Ascending aorta (tissue), 2 donors: ENCODE measurements around the gene MFSD6. TPM values are rescaled to one million over a fixed set of nuclear protein-coding genes. Genes with fewer than 3 reads are reported as not detected.

ENCODE experiments used
- DNase-seq, 2 donors: peaks; one replicate each; pipeline ENCODE4 v3.0.0-alpha.2; 2019; ENCODE audit warnings: low spot score in 2 of 2
- H3K27ac ChIP-seq, 2 donors: fragments of 200-600 bp; sonication (generic); one replicate each; pipeline ENCODE4 v1.5.1; 2016 to 2017; ENCODE audit warnings: mild to moderate bottlenecking in 1 of 2
- H3K27me3 ChIP-seq: fragments of 200-600 bp; sonication (generic); one replicate; pipeline ENCODE4 v1.5.1; 2017
- H3K36me3 ChIP-seq, 2 donors: fragments of 200-600 bp; sonication (generic); one replicate each; pipeline ENCODE4 v1.5.1; 2016
- H3K4me1 ChIP-seq, 2 donors: fragments of 200-600 bp; sonication (generic); one replicate each; pipeline ENCODE4 v1.5.1; 2016 to 2017; ENCODE audit warnings: mild to moderate bottlenecking in 1 of 2
- H3K4me3 ChIP-seq, 2 donors: fragments of 200-600 bp; sonication (generic); one replicate each; pipeline ENCODE4 v1.5.1; 2016 to 2017; ENCODE audit warnings: mild to moderate bottlenecking in 1 of 2
- H3K9me3 ChIP-seq, 2 donors: fragments of 200-600 bp; sonication (generic); one replicate each; pipeline ENCODE4 v1.5.1; 2016
- intact Hi-C: fragments of 100-400 bp; cut with DNase I; formaldehyde crosslinking; loops from one replicate; pipeline ENCODE4 v1.15.1; 2023
- total RNA-seq: library from RNA; depleted of rRNA; stranded (reverse); fragments of >200 nt; gene quantifications from one replicate; pipeline ENCODE4 v1.1.0, GENCODE V29; 2016
- TF ChIP-seq, protein P1 (sequence below), 3 experiments: fragments of 200-600 bp in 2 of 3; fragments of 450-650 bp in 1 of 3; sonication (generic) in 2 of 3; IDR thresholded peaks; one replicate each; pipeline ENCODE4 v1.5.1; 2016 to 2019; ENCODE audit warnings: antibody characterized with exemption in 3 of 3, mild to moderate bottlenecking in 1 of 3, moderate library complexity in 1 of 3

MFSD6 gene
- total RNA-seq, 1 donor from 2014 or later: 53.2 TPM

DNA sequence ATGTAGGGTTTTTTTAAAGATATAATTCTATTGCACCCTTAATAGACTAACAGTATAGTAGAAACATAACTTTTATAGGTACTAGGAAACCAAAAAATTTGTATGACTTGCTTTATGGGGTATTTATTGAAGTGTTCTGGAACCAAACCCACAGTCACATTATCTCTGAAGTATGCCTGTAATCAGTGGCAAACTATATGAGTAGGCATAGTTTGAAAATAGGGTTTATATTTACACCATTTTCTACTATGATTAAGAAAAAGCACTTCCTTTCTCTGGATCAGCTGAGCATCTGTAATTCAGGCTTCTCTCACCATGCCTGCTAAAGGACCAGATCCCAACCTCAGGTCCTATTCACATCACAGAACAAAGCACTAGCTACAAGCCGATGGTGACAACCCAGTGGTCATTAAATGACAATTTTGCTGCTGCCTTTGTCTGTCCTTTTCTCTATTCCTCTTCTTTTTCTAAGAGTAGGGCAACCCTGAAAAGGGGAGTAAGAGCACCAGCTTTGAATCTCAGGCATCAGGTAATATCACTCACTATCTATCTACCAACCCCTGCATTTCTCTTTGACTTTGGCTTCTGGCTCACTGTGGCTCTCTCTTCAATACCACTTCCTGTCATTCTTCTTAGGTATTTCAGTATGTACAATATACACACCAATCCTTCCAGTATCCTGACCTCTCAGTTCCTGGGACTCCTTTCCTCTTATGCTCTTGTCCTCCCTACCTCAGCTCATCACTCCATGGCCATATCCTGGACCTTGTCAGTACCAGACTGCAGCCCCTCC lies 112.0 kb downstream of the MFSD6 start:
- H3K4me3 ChIP-seq: no peak overlapping the region
- no peaks in the 10 kb centered on the region for H3K9me3 ChIP-seq
- no peaks in the 10 kb centered on the region for H3K27me3 ChIP-seq
- H3K4me1 ChIP-seq: no peaks in the 10 kb centered on the region
- TF ChIP-seq, protein P1, sequence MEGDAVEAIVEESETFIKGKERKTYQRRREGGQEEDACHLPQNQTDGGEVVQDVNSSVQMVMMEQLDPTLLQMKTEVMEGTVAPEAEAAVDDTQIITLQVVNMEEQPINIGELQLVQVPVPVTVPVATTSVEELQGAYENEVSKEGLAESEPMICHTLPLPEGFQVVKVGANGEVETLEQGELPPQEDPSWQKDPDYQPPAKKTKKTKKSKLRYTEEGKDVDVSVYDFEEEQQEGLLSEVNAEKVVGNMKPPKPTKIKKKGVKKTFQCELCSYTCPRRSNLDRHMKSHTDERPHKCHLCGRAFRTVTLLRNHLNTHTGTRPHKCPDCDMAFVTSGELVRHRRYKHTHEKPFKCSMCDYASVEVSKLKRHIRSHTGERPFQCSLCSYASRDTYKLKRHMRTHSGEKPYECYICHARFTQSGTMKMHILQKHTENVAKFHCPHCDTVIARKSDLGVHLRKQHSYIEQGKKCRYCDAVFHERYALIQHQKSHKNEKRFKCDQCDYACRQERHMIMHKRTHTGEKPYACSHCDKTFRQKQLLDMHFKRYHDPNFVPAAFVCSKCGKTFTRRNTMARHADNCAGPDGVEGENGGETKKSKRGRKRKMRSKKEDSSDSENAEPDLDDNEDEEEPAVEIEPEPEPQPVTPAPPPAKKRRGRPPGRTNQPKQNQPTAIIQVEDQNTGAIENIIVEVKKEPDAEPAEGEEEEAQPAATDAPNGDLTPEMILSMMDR (IDR thresholded peaks at IDR 0.05): no peak
- H3K36me3 ChIP-seq: no peaks in the 10 kb centered on the region
- intact Hi-C loops: no loop called here
- no peak overlapping the region for H3K27ac ChIP-seq
- no peak for DNase-seq

DNA sequence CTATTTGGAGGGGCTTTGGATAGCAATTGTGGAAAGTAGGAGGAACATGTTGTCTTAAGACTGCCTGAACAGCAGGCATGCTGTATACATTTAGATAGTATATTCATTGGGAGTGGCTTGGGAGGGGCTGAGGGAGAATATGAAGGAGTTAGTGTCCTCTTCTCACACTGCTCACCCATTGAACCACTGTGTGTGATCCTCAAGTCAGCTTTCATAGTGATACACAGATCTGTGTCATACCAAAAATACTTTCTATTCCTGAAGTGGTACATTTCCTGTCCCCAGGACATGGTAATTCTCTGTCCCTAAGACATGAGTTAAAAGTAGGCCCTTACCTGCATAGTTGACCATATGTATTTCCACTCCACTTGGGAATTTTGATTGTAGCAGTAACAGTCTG lies 116.8 kb downstream of the MFSD6 start:
- H3K4me3 ChIP-seq: no peak overlapping the region
- TF ChIP-seq, protein P1 (IDR thresholded peaks at IDR 0.05): no peak
- no peak for DNase-seq
- no peaks in the 10 kb centered on the region for H3K9me3 ChIP-seq
- intact Hi-C loops: no loop called here
- H3K36me3 ChIP-seq: no peaks in the 10 kb centered on the region
- no peak overlapping the region for H3K27ac ChIP-seq
- no peaks in the 10 kb centered on the region for H3K27me3 ChIP-seq
- H3K4me1 ChIP-seq: no peaks in the 10 kb centered on the region

DNA sequence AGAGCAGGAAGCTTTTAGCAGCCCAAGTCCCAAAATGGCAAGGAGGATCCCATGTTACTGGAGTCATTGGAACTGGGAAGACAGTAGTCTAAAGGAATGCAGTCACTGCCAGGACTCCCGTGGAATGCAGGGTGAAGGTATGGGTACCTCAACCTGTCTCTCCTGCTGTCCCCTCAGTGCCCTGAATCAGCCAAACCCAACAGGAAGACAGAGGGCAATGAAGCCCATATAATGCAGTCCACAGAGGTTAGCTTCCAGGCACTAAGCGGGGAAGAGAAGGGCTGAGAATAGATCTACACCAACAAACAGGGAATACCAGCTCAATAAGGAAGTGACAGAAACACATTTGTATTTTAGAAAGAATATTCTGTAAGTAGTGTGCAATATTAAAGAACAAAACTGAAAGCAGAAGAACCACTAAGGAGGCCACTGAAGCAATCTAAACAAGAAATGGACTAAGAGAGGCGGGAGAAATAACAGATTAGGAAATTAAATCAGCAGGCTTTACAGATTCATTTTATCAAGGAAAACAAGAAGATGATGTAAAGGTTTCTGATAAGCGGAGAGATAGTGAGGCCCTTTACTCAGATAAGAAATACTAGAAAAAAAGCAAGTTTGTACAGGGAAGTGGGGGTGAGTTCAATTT lies 118.1 kb downstream of the MFSD6 start:
- intact Hi-C loops: no loop called here

DNA sequence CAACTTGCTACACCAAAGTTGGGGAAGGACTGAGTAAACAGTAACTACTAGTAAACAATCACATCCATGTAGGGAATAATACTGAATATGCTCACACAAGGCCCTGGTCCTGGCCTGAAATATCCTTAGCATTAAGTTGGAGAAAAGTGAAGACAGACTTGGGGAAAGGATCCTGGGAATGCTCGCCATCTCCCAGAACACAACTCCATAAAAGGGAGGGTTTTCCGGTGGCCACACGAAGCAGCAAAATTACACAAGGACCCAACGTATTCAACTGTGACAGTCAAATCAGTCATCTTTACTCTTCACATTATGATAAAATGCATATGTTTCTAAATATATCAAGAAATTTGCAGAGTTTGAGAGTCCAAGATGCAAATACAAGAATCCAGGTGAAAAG lies 119.1 kb downstream of the MFSD6 start:
- Histone ChIP-seq H3K9me3 (no peaks in the 10 kb centered on the region), H3K27ac (no peak overlapping the region), H3K4me3 (no peak overlapping the region), H3K27me3 (no peaks in the 10 kb centered on the region), H3K36me3 (no peaks in the 10 kb centered on the region), H3K4me1 (peaks cover 0 to 3% of the 10 kb centered on the region in 2 donors)
- TF ChIP-seq, protein P1 (IDR thresholded peaks at IDR 0.05): no peak
- DNase-seq: no peak
- intact Hi-C loops: no loop called here

More for the DNA sequence above, 118.1 kb downstream of the MFSD6 start:
- Histone ChIP-seq H3K27ac (no peak overlapping the region), H3K4me3 (no peak overlapping the region), H3K4me1 (peaks cover 0 to 3% of the 10 kb centered on the region in 2 donors), H3K36me3 (no peaks in the 10 kb centered on the region), H3K27me3 (no peaks in the 10 kb centered on the region), H3K9me3 (no peaks in the 10 kb centered on the region)
- no peak for DNase-seq
- TF ChIP-seq, protein P1 (IDR thresholded peaks at IDR 0.05): no peak

DNA sequence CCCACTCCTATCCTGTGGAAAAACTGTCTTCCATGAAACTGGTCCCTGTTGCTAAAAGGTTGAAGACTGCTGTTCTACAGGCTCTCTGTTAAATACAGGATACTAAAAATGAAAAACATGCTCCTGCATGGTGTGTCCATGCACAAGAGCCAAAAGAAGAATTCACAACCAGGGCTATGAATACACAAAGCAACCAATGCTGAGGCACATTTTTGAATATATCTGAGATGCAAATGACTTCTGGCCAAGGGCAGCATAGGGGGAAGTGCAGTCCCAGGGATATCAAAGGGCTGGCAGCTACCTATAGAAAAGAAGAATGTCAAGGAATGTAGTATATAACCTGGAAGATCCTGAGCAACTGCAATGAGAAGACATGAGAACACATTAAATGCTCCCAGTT lies 119.8 kb downstream of the MFSD6 start:
- Histone ChIP-seq H3K36me3 (no peaks in the 10 kb centered on the region), H3K27ac (no peak overlapping the region), H3K9me3 (no peaks in the 10 kb centered on the region), H3K4me3 (no peak overlapping the region), H3K4me1 (peaks cover 0 to 3% of the 10 kb centered on the region in 2 donors), H3K27me3 (no peaks in the 10 kb centered on the region)
- TF ChIP-seq, protein P1 (IDR thresholded peaks at IDR 0.05): no peak
- no peak for DNase-seq
- intact Hi-C loops: no loop called here
